ENCODE results near the gene RIC8B.

Gene RIC8B

GRCh38 chr12:106878804-106879203 lies 104.3 kb downstream of the RIC8B start:
- DNase-seq = peak; percentile 98

DNA sequence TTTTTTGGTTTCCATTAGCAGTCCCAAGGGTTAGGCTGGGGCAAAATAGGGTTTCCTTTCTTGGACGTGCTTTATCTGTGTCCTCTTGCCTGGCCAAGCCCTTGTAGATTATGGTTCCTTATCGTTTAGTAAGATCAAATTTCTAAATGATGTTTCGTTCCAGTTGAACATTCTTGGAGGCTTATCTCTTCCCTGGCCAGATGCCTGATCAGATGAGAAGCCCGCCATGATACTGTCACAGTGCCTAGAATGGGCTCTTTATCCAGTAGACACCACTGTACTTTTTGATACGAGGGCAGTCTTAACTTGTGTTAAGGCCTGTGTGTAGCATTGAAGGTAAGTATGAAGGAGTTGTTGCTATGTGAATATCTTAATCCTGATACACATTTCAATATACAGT lies 105.1 kb downstream of the RIC8B start:
- DNase-seq = no peak

DNA sequence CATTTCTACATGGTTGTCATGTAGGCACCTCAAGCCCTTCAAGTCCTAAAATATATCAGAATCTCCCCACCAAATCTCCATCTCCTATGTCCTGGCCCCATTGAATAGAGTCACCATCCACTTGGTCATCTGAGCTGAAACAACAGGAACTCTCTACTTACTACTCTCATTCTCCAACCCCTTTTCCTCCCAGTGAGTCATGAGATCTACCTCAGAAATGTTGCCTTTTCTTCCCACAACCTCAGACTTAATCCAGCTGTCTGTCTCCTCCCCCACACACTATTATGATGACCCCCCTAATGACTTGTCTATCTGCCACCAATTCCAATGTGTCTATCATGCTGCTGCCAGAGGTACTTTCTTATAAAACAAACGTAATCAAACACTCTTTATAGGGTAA lies 108.9 kb downstream of the RIC8B start:
- DNase-seq = no peak

DNA sequence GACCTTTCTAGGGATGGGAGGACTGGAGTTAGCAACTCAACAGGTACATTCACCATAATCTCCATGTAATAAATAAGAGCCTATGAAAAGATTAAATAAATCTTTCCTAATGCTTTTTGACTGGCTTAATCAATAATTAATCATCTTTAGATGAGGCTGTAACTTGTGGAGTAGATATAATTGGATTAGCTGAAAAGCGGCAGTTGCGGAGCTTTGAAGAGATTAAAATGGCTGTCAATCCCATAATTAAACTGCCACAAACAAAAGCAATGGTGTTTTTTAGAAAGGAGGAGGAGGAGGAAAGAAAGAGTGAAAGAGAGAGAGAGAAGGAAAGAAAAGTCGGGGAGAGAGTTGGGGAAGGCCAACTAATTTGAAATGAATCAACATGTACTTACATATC lies 110.5 kb downstream of the RIC8B start:
- no peak for DNase-seq

DNA sequence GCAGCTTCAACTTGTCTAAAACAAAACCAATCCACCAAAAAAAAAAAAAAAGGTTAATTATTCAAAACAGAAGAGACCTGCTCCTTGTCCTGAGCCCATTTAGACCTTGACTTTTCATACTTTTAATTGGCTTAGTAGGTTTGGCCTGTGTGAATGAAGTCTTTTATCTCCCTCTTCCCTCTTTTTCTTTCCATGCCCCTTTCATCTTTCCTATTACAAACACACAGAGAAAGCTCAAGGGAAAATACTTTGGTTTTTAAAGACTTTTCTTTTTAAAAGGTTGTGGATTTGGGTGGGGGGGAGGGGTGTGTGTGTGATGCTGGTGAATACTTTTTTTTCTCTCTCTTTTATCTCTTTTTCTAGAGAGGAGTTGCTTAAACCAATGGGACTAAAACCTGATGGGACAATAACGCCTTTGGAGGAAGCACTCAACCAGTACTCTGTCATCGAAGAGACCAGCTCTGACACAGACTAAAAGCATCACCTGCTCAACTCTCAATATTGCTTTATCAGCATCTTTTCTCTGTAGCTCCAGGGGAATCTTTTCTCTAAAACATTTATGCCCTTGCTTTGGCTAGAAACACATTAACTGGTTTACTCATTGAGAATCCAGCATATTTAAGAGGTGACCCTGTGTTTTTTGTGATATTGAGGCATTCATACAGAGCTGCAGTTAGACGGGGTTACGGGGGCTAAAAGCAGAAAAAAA lies 111.2 kb downstream of the RIC8B start:
- DNase-seq = no peak

DNA sequence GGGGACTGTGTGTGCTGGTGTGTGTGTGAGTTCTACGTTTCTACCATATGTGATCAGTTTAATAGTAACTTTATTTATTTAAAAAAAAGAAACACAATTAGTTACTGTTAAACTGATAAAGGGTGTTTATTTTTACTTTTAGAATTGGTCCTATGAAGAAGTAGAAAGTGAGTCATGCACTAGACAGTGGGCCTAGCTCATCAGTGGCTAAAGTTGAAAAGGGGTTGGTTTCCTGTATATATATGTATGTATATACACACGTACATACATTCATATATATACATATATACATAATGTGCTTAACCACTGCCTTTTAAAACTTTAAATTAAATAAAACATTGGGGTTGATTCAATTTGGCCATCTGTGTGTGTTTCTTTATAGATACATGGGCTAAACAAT lies 112.5 kb downstream of the RIC8B start:
- DNase-seq = no peak

GRCh38 chr12:106888348-106888970 lies 114.0 kb downstream of the RIC8B start:
- DNase-seq = no peak

- no peak for DNase-seq
Observed at GRCh38 chr12:106889326-106889725, 114.8 kb downstream of the RIC8B start.

- no peak for DNase-seq
Observed at GRCh38 chr12:106889950-106890626, 115.6 kb downstream of the RIC8B start.

- no peak for DNase-seq
Observed at GRCh38 chr12:106892075-106892474, 117.6 kb downstream of the RIC8B start.

DNA sequence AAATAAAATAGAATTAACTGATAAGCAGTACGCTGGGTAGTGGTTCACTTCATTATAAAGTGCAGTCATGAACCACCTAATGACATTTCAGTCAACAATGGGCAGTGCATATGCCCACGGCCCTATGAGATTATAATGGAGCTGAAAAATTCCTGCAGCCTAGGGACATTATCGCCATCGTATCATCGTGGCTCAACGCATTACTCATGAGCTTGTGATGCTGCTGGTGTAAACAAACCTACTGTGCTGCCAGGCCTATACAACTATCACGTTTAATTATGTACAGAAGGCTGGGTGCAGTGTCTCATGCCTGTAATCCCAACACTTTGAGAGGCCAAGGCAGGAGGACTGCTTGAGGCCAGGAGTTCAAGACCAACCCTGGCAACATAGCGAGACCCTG lies 119.0 kb downstream of the RIC8B start:
- DNase-seq = no peak

GRCh38 chr12:106894774-106895173 lies 120.3 kb downstream of the RIC8B start:
- DNase-seq = no peak

- DNase-seq = no peak
Observed at GRCh38 chr12:106896603-106897002, 122.1 kb downstream of the RIC8B start.

DNA sequence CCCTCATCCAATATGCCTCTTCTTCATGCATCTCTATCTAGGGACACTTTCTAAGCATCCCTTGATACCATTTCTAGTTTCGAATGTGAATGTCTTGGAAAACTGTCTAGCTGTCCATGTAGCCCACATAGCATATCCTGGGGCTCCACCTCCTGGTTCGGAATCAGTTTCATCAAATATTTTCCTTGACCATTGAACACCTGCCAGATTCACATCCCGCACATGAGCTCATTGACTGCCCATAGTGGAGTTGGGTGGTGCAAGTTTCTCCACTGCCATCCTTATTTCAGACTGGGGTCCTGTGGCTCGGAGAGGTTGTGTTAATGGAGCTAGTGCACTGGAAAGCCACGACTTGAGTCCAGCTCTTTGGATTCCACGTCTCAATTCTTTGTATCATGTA lies 122.6 kb downstream of the RIC8B start:
- peak; percentile 25 for DNase-seq

DNA sequence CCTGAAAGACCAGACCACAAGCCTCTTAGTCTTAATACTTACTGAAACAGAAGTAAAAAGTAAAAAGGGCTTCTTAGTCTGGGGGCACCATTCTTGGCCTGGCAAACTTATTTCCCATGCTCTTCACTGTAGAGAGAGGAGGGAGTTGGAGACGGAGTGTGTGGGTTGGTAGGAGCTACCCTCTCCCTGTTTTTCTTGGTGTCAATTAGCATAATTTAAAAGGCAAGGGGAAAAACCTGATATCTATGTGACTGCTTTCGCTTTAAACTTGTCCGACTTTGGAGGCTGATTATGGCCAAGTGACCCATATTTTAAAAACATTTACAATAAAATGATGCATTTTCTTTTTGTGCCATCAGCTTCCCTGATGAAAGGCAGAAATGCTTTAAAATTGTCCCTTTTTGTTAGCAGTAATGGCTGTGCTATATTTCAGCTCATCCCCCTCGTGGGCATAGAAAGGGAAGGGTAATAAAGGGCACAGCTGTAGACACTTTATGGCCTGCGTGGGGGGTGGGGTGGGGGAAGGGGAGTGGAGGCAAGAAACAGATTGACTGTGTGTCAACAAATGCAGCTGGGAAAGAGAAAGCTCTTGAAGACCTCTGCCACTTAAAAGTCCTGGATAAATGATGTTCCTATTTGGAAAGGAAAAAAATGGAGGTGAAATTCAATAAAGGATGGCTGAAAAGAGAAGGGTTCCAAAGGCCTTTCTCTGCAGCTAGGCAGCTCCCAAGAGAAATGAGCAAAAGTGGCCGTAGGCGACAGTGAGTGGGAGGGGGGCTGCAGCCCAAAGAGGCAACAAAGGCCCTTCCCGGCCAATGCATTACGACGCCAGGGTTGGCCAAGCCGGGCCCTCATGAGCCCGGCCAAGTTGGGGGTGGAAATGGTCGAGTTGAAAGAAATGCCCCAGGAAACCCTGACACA lies 123.8 kb downstream of the RIC8B start:
- DNase-seq = peak; percentile 82

- no peak for DNase-seq
Observed at GRCh38 chr12:106900554-106900953, 126.1 kb downstream of the RIC8B start.

DNA sequence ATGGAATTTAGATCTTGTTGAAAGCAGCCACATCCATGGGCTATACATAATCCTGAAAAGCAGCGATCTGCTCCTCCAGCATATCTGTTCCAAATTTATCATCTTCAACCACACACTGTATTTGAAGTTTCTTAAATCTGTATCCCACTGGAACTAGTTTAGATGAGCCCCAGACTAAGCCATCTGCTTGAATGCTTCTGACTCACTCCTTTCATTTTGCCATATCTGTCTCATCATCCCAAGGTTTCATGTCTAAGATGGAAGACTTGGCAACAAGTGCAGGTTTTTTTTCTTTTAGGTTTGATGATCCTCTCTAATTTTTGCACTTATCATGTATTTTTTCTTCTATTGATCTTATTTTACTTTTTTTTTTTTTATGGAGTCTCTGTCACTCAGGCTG lies 126.8 kb downstream of the RIC8B start:
- no peak for DNase-seq

DNA sequence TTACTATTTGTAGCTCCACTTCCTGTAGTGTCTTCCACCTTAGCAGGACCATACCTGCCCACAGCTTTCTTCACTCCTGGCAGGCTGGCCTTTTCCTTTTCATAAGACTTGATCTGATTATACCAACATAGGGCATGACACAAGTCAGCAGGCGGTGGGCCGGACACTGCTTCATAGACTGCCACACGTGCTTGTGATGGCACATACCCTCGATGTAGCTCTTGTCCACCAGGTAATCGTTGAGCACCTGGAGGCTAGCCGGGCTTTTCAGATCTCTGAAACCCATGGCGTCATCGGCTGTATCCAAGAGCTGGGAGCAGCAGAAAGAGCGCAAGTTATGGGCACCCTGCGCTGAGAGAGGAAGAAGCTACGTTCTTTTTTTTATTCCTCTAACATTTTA lies 127.6 kb downstream of the RIC8B start:
- DNase-seq = no peak

DNA sequence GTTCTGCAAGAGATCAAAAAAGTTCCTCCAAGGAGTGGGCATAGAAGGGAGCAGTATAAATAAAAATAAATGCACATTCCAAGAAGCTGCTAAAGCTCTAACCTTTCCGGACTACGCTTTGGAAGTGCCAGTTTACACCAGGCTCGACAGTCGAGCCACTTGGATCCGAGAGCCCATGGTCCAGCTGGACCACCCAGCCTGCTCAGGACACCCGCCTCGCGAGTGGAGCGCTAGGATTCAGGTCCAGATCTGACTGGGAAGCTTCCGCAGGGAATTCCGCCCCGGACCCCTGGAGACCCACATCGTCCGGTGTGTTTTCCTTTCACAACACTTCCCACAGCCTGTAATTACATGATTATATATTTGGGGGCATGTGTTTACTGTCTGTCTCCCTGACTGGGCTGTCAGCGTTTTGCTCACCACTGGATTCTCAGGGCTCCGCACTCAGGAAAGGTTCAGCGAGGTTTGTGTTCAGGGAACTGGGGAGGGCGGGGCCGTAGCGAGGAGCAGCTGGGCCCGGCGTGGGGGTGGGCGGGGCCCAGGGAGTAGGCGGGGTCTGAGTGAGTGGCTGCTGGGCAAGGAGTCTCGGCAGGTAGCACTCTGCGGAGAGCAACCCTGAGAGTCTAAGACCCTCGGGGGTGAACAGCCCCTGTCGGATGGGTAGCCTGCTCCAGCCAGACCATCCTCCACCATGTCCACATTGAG lies 128.9 kb downstream of the RIC8B start:
- no peak for DNase-seq

DNA sequence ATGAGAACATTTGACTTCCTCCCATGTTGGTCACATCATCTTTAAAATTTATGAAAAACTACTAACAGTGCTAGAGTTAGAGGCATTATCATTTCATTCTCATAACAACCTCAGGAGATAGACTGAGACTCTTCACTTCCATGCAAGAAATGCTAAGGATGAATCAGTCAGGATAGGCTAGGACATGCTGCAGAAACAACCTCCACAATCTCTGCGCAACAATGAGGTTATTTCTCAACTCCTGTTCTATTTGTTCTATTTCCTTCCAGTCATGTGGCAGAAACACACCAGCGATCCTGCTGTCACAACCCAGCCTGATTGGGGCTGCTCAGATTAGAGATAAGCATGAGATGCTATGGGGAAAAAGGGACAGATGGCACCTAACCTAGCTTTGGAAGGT lies 132.2 kb downstream of the RIC8B start:
- no peak for DNase-seq

DNA sequence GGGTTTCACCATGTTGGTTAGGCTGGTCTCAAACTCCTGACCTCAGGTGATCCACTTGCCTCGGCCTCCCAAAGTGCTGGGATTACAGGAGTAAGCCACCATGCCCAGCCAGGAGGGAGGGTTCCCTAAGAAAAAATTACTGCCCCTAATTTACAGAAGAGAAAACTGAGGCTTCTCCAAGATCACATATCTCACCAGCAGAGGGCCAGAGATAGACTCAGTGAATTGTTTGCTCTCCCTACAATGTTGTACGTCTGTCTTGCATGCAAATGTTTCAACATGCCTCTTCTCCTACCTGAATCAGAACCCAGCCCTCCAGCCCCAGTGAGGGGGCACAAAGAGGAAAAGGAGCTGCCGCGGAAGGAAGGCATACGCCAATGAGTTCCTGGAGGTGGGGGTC lies 132.9 kb downstream of the RIC8B start:
- no peak for DNase-seq

- no peak for DNase-seq
Observed at GRCh38 chr12:106907846-106908245, 133.4 kb downstream of the RIC8B start.

- no peak for DNase-seq
Observed at GRCh38 chr12:106908561-106908960, 134.1 kb downstream of the RIC8B start.

Measured in NCI-H1105 treated with DMSO at 0.1 percent for 48 hours (cell line).